Mucosa of descending colon (tissue), 3 donors: ENCODE measurements around the gene CCDC57. TPM values are rescaled to one million over a fixed set of nuclear protein-coding genes. Genes with fewer than 3 reads are reported as not detected.
A peak's percentile ranks its signal among the peaks of the same experiment; 100 is the strongest.

ENCODE experiments used
- ATAC-seq: fragments of 200-7000 bp; cut with Tn5 transposase; one replicate; pipeline ENCODE4 v1.9.1; 2020; ENCODE audit warnings: mild to moderate bottlenecking, moderate library complexity
- DNase-seq, 3 donors: peaks; one replicate each; pipeline ENCODE4 v3.0.0-alpha.2; 2020
- H3K36me3 ChIP-seq: fragments of 200-600 bp; one replicate; pipeline ENCODE4 v1.8.0; 2021; ENCODE audit warnings: low read depth, mild to moderate bottlenecking
- H3K4me1 ChIP-seq: fragments of 200-600 bp; one replicate; pipeline ENCODE4 v1.8.0; 2021; ENCODE audit warnings: low read depth, mild to moderate bottlenecking
- H3K4me3 ChIP-seq: fragments of 200-600 bp; one replicate; pipeline ENCODE4 v1.8.0; 2021; ENCODE audit warnings: mild to moderate bottlenecking
- H3K9me3 ChIP-seq: fragments of 200-600 bp; one replicate; pipeline ENCODE4 v1.8.0; 2021; ENCODE audit warnings: mild to moderate bottlenecking
- CTCF ChIP-seq: fragments of 200-600 bp; IDR thresholded peaks from one replicate; pipeline ENCODE4 v1.8.0; 2022; ENCODE audit warnings: antibody characterized with exemption, mild to moderate bottlenecking
- intact Hi-C, 2 donors: fragments of 100-400 bp; cut with DNase I in 1 of 2; cut with micrococcal nuclease in 1 of 2; formaldehyde crosslinking; loops; one replicate each; pipeline versions ENCODE4 v1.11.0 to v1.11.1; 2022; cut with DNase I, micrococcal nuclease
- total RNA-seq, 3 donors: library from RNA; stranded (reverse); fragmentation: NEBNext Ultra II Directional in 2 of 3; extraction: Animal tissue kit (Norgen Biotek cat#: 25700) in 2 of 3; gene quantifications; one replicate each; pipeline versions ENCODE4 v1.2.1 to v1.2.4, GENCODE V29; 2021 to 2023
- donor health status: DM: no; HTN: no; CAD: no; lungs with moderate emphysema.
- donor health status: DM: no; HTN: no; CAD: no.
- donor health status: DM: no; HTN: yes; CAD: no.

The CCDC57 gene
- total RNA-seq, 3 donors from 2014 or later = 41.3 to 46.3 (median 45.4) TPM

- ATAC-seq = no peak
- Histone ChIP-seq H3K4me3 (no peak overlapping the region), H3K36me3 (no peaks in the 10 kb centered on the region), H3K9me3 (no peaks in the 10 kb centered on the region), H3K4me1 (peaks cover 21% of the 10 kb centered on the region)
- TF ChIP-seq CTCF = no peak
- intact Hi-C loops = no loop called here
- DNase-seq = peak in 2 of 3 donors; percentile 27 to 49
Observed at GRCh38 chr17:82054351-82055022, 158.2 kb downstream of the CCDC57 start.

- Histone ChIP-seq H3K9me3 (no peaks in the 10 kb centered on the region), H3K4me3 (no peak overlapping the region), H3K4me1 (peaks cover 21% of the 10 kb centered on the region), H3K36me3 (no peaks in the 10 kb centered on the region)
- ATAC-seq = no peak
- intact Hi-C loops = no loop called here
- no peak for TF ChIP-seq CTCF
- peak in 2 of 3 donors; percentile 26 to 47 for DNase-seq
Observed at GRCh38 chr17:82053556-82054263, 158.9 kb downstream of the CCDC57 start.

- no peak for TF ChIP-seq CTCF
- Histone ChIP-seq H3K9me3 (no peaks in the 10 kb centered on the region), H3K4me1 (peaks cover 21% of the 10 kb centered on the region), H3K36me3 (no peaks in the 10 kb centered on the region), H3K4me3 (no peak overlapping the region)
- intact Hi-C loops = no loop called here
- DNase-seq = peak in 1 of 3 donors; percentile 46
- no peak for ATAC-seq
Observed at GRCh38 chr17:82053130-82053529, 159.5 kb downstream of the CCDC57 start.

- Histone ChIP-seq H3K4me3 (peak overlapping the region; percentile 73), H3K4me1 (peaks cover 21% of the 10 kb centered on the region), H3K36me3 (no peaks in the 10 kb centered on the region), H3K9me3 (no peaks in the 10 kb centered on the region)
- TF ChIP-seq CTCF = no peak
- DNase-seq = no peak
- no peak for ATAC-seq
- intact Hi-C loops = no loop called here
Observed at GRCh38 chr17:82052638-82053059, 160.0 kb downstream of the CCDC57 start.

GRCh38 chr17:82051776-82052637, 160.6 kb downstream of the CCDC57 start, which contains the start of the genes GPS1 and RFNG:
Gene GPS1 (plus strand): TSS chr17:82051898. CDS start chr17:82051932, 34 bp downstream.
Gene RFNG (minus strand): TSS chr17:82051811. CDS start chr17:82051766, 45 bp downstream.
- intact Hi-C loops = no loop called here
- no peak for TF ChIP-seq CTCF
- no peaks in the 10 kb centered on the region for H3K9me3 ChIP-seq
- H3K4me3 ChIP-seq = peak within 1 kb of the TSS; percentile 73
- ATAC-seq (peak; percentile 86), DNase-seq (peak; percentile 87 to 89 (median 88))
- H3K4me1 ChIP-seq = peaks cover 21% of the 10 kb centered on the region
- no peaks in the 10 kb centered on the region for H3K36me3 ChIP-seq
